Smooth muscle cell of the brain vasculature (primary cell): ENCODE data around the gene SMYD3.
A peak's percentile ranks its signal among the peaks of the same experiment; 100 is the strongest.

Source experiments
- DNase-seq: peaks from one replicate; pipeline ENCODE4 v3.0.0-alpha.2; 2012; ENCODE audit warnings: low read depth, low spot score

The SMYD3 gene

GRCh38 chr1:246214708-246215509 is 292.2 kb downstream of the SMYD3 start:
- peak; percentile 75 for DNase-seq

GRCh38 chr1:246213947-246214346 is 293.1 kb downstream of the SMYD3 start:
- DNase-seq, result no peak

GRCh38 chr1:246213502-246213901 is 293.6 kb downstream of the SMYD3 start:
- DNase-seq, result no peak

- DNase-seq, result no peak
Measured at GRCh38 chr1:246213036-246213435, 294.0 kb downstream of the SMYD3 start.

- DNase-seq, result no peak
Measured at GRCh38 chr1:246212013-246212412, 295.1 kb downstream of the SMYD3 start.

- no peak for DNase-seq
Measured at GRCh38 chr1:246210756-246211155, 296.3 kb downstream of the SMYD3 start.

- no peak for DNase-seq
Measured at GRCh38 chr1:246208105-246208504, 299.0 kb downstream of the SMYD3 start.

GRCh38 chr1:246203180-246203579 is 303.9 kb downstream of the SMYD3 start:
- DNase-seq, result no peak

- DNase-seq, result no peak
Measured at GRCh38 chr1:246200738-246201137, 306.3 kb downstream of the SMYD3 start.

GRCh38 chr1:246200225-246200624 is 306.9 kb downstream of the SMYD3 start:
- no peak for DNase-seq

- no peak for DNase-seq
Measured at GRCh38 chr1:246199086-246199645, 307.9 kb downstream of the SMYD3 start.

- no peak for DNase-seq
Measured at GRCh38 chr1:246198115-246198816, 308.8 kb downstream of the SMYD3 start.

- no peak for DNase-seq
Measured at GRCh38 chr1:246197076-246197475, 310.0 kb downstream of the SMYD3 start.

- no peak for DNase-seq
Measured at GRCh38 chr1:246195296-246195695, 311.8 kb downstream of the SMYD3 start.

GRCh38 chr1:246193537-246193936 is 313.5 kb downstream of the SMYD3 start:
- DNase-seq, result no peak

GRCh38 chr1:246189126-246189525 is 318.0 kb downstream of the SMYD3 start:
- no peak for DNase-seq

GRCh38 chr1:246187834-246188372 is 319.2 kb downstream of the SMYD3 start:
- DNase-seq, result no peak

- no peak for DNase-seq
Measured at GRCh38 chr1:246184503-246184902, 322.6 kb downstream of the SMYD3 start.

- DNase-seq, result no peak
Measured at GRCh38 chr1:246182149-246182851, 324.8 kb downstream of the SMYD3 start.

- DNase-seq, result no peak
Measured at GRCh38 chr1:246181241-246181640, 325.8 kb downstream of the SMYD3 start.

- no peak for DNase-seq
Measured at GRCh38 chr1:246179401-246179800, 327.7 kb downstream of the SMYD3 start.
